Daoy (cell line): ENCODE measurements around the gene TGFB1I1. TPM values are rescaled to one million over a fixed set of nuclear protein-coding genes. Genes with fewer than 3 reads are reported as not detected.

ENCODE experiments used
- DNase-seq: peaks from one replicate; pipeline ENCODE4 v3.0.0-alpha.2; 2015; ENCODE audit warnings: low read depth
- total RNA-seq: library from RNA; depleted of rRNA; stranded (reverse); fragments of >200 nt; shearing (Covaris generic); gene quantifications from 2 replicates; pipeline ENCODE4 v1.2.3, GENCODE V29; 2014

The TGFB1I1 gene
- total RNA-seq, 1 experiment from 2014 or later: 20.7 TPM

DNA sequence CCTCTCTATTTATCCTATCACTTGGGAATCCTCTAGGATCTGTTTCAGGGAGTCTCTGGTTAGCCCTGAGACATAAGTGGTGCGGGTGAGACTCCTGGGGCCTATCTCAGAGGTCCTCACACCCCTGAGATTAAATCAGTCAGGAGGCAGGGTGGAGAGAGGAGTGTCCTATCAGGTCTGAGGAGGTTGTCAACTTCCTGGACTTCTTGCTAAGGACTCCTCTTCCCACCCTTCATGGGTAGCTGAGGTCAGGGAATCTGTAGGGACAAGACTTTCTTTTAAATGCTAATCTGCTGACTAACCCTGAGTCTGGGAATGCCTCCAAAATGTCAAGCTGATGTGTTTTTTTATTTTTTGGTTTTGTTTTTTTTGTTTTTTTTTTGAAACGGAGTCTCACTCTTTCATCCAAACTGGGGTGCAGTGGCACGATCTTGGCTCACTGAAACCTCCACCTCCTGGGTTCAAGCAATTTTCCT, 19.3 kb upstream of the TGFB1I1 start:
- peak; percentile 74 for DNase-seq

DNA sequence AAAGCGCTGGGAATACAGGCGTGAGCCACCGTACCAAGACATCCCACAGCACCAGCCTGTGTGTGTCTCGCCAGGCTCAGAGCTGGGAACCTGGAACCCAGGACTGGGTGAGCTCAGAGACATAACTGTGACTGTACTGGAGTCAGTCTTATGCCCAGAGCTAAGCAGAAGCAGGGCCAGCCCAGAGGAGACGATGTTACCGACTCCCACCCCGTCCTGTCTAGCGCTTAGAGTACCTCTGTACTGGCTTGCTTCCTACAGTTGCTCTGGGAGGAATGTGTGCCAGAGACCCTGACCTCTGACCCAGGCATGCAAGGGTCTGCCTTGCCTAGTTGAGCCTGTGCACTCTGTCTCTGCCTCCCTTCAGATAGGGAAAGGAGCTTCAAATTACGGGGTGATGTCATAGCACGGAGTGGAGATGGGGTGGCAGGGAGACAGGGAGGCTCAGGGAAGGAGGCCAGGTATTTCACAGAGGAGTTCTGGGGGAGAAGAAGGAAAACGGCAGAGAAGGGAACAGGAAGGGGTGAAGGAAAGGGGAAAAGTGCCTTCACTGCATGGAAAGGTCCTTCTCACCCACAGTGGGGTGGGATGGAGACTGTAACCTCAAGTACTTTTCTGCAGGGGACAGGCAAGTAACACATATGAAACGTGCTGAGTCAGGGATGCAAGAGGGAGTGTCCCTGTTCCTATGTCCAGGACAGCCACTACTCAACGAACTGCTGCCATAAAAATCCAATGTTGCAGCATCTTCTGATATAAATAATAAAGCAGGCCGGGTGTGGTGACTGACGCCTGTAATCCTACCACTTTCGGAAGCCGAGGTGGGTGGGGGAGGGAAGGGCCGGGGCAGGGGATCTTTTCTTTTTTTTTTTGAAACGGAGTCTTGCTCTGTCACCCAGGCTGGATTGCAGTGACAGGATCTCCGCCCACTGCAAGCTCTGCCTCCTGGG, 18.4 kb upstream of the TGFB1I1 start:
- DNase-seq: peak; percentile 36

DNA sequence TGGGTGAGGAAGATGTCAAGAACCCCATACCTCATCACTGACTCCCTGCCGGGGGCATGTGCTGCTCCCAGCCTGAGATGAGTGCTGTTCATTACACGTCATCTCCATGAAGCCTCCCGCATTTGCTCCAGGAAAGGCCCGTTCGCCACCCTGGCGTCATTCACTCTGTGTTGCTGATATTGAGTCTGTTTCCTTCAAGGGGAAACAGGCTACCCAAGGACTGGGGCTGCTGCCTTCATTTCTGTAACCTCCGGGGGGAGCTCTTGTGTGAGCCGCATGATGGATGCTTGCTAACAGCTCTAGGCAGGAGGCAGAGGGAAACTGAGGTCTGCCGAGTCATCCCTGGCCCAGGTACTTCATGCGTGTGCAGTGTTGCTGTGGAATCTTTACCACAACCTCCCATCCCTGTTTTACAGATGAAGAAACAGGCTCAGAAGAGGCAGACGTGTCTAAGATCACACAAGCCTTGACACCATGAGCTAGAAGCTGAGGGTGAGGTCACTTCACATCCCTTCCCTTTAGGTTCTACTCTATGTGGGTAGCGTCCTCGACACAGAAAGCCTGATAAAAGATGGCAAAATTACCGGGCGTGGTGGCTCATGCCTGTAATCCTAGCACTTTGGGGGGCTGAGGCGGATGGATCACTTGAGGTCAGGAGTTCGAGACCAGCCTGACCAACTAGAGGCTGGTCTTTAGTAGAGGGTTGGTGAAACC, 16.2 kb upstream of the TGFB1I1 start:
- DNase-seq: no peak

DNA sequence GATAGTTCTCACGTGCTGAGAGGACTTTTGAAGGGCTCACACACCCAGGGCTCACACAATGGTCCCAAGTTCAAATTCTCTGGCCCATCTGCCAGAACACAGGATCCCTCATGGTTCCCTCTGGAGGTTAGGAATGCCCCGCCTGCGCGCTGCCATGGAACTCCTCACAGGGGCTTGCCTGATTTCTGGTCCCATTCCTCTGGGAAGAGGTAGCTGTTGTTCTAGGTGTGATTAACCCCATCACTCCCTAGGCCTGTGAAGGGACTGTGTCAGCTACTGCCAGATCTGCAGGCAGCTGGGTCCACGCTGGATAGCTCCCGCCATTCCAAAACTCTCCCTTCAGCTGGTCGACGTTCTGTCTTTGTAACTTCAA, 15.0 kb upstream of the TGFB1I1 start:
- no peak for DNase-seq

DNA sequence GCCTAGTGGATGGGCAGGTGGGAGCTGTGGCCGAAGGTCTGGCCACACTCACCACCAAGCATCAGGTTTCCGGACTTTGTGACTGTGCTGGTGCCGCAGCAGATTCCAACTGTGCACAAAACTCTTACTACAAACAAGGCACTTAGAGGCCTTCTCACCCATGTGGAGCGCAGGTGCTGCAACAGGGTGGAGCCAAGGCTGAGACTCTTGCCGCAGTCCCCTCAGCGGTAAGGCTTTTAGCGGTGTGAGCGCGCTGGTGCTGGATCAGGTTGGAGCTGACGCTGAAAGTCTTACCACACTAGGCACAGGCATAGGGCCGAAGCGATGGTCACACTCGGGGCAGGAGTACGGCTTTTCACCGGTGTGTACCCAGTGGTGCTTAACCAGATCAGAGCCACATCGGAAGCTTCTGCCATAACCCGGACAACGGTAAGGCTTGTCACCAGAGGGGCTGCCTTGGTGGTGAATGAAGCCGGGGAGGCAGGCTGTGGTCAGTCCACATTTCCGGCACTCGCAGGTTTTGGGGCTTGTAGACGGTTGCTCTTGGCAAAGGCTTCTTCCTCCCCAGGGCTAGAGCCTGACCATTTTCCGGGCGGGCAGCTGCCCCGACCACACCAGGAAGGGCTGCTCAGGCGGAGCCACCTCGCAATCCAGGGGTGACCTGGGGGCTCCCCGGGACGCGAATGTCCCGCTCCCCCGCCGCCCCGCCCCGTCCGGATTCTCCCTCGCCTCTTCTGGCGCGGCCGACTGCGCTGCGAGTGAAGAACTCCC, 13.7 kb upstream of the TGFB1I1 start:
- DNase-seq: peak; percentile 60

DNA sequence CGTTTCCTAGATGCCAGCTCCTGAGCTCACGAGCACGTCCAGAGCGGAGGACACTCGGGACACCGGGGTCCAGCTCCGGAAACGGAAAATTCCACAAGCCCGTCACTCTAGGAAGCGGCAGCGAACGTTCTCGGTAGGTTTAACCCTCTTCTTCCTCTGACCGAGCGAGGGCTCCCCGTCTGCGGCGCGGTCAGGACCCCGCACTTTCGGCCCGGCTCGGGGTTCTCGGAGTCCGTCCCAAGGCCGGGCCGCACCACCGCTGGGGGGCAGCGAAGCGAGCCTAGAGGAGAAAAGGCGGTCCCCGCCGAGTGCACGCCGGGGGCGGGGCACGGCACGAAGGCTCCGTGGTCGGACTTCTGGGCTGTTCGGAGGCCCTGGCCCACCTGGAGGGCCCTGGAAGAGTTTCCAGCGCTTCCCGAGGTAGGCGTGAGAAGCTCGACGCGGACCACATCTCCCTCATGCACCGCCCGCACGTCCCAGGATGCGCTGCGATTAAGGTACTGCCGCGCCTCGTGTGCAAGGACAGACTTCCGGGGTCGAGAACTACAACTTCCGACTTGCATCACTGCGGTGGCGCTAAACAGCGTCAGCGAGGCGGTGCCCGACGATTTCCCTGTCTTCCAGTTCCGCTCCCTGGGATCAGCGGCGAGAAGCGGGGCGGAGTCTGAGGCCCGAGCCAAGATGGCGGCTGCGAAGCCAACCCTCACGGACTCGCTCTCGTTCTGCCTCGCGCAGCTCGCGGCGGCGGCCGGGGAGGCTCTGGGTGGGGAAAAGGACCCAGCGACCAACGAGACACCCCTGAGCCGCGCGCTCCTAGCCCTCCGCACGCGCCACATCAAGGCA, 12.9 kb upstream of the TGFB1I1 start, which contains the start of gene ARMC5:
ARMC5 (plus strand) TSS at position 658 of the 843 bp plus-strand sequence; CDS start at position 682, 24 bp downstream.
- peak; percentile 98 for DNase-seq

DNA sequence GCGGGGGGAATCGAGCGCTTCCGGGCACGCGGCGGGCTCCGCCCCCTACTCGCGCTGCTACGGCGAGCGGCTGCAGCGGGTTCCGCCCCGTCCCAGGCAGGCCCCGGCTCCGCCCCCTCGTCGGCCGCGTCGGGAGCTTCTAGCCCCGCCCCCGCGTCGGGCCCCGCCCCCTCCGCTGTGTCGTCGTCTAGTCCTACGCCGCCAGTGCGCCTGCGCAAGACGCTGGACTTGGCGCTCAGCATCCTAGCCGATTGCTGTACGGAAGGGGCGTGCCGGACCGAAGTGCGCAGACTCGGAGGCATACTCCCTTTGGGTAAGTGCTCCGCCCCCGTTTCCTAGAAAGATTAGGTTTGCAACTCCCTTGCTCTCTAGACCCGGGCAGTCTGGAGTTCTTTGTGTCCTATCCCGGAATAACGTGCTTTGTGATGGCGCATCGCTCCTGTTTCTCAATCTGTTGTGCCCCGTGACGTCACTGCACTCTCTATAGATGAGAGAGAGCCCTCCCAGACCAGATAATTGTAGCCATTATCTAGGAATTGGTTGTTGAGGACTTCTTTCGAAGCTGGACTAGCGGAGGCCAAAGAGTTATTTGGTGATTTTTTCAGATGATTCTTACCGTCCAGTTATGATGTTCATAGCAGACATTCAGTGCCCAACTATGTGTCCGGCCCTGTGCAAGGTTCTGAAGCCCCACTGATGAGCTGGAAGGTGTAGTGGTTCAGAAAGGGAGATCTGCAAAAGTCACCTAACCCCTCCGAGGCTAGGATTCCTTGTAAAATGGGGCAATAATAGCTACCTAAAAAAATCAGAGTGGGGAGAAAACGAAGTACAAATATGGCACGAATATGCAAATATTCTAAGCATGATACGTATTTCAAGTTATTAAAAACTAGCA, 12.0 kb upstream of the TGFB1I1 start:
- peak; percentile 99 for DNase-seq

DNA sequence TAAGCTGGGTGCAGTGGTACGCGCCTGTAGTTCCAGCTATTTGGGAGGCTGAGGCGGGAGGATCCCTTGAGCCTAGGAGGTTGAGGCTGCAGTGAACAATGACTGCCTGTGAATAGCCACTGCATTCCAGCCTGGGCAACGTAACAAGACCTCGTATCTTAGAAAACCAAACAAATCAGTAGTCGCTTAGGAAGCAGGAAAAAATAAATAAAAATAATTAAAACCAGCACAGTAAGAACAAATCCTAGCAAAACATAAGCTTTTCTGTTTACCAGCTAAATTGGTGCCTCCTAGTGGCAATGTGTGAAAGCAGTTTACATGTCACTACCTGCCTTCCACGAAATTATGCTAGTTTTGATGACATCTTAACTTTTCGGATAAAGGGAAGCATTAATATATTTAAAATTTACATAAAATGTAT, 11.4 kb upstream of the TGFB1I1 start:
- DNase-seq: no peak

DNA sequence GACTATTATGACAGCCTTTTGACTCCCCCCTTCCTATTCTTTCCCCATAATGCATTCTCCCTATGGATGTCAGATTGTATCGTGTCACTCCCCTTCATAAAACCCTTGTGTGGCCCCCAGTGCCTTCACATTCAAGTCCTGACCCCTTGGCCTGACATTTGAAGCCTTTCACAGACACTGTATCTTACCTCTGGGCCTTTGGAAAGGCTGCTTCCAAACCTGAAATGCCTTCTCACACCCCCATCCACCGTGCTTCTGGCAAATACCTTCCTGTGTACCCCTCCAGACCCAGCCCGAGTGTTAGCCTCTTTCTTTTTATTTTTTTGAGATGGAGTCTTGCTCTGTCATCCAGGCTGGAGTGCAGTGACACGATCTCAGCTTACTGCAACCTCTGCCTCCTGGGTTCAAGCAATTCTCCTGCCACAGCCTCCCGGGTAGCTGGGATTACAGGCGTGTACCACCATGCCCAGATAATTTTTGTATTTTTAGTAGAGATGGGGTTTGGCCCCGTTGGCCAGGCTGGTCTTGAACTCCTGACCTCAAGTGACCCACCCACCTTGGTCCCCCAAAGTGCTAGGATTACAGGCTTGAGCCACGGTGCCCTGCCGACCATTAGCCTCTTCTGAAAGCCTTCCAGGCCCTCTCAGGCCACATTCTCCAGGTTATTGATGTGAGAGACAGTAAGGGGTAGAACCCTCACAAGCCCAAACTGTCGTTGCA, 10.6 kb upstream of the TGFB1I1 start:
- no peak for DNase-seq

DNA sequence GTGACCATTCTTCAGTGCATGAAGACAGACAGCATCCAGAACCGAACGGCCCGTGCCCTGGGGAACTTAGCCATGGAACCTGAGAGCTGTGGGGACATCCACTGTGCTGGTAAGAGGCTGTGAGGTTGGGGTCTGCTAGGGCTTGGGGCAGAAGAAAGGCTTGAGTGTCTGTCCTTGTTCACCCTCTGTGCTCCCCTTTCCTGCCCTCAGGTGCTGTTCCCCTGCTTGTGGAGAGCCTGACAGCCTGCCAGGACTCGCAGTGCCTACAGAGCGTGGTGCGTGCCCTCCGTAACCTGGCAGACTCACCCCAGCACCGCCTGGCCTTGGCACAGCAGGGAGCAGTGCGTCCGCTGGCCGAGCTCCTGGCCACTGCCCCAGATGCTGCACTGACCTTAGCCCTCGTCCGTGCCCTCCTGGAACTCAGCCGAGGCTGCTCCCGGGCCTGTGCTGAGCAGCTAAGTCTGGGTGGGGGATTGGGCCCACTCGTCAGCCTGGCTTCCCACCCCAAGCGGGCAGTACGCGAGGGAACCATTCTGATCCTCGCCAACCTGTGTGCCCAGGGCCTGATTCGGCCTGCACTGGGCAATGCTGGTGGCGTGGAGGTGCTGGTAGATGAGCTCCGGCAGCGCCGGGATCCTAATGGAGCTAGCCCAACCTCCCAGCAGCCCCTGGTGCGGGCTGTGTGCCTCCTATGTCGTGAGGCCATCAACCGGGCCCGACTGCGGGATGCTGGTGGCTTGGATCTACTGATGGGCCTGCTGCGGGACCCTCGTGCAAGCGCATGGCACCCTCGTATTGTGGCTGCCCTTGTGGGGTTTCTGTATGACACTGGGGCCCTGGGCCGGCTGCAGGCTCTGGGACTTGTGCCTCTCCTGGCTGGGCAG, 9.8 kb upstream of the TGFB1I1 start:
- no peak for DNase-seq

DNA sequence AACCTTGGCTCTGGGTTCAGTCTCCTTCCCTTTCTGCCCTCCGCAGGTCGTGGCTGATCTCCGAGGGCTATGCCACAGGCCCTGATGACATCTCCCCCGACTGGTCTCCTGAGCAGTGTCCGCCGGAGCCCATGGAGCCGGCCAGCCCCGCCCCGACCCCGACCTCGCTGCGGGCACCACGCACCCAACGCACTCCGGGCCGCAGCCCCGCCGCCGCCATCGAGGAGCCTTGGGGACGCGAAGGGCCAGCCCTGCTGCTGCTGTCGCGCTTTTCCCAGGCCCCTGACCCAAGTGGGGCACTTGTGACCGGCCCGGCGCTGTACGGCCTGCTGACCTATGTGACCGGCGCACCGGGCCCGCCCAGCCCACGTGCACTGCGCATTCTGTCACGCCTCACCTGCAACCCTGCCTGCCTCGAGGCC, 7.6 kb upstream of the TGFB1I1 start:
- no peak for DNase-seq

DNA sequence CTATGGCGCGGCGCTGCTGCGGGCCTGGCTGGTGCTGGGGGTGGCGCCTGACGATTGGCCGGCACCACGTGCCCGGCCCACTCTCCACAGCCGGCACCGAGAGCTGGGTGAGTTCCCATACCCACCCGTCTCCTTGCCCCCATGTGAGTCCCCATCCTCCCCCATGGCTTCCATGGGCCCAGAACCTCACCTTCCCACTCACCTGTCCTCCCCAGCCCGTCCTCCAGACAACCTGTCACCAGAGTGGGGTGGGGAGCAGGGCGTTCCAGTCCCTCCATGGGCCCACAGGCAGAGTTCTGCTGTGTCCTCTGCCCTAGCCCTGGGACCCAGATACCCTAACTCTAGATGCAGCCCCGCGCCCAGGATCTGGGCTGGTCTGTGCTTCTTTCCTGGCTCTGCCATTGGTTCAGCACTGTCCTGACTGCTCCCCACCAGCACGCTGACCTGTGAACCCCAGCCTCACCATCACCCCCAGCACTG, 7.1 kb upstream of the TGFB1I1 start:
- DNase-seq: no peak

DNA sequence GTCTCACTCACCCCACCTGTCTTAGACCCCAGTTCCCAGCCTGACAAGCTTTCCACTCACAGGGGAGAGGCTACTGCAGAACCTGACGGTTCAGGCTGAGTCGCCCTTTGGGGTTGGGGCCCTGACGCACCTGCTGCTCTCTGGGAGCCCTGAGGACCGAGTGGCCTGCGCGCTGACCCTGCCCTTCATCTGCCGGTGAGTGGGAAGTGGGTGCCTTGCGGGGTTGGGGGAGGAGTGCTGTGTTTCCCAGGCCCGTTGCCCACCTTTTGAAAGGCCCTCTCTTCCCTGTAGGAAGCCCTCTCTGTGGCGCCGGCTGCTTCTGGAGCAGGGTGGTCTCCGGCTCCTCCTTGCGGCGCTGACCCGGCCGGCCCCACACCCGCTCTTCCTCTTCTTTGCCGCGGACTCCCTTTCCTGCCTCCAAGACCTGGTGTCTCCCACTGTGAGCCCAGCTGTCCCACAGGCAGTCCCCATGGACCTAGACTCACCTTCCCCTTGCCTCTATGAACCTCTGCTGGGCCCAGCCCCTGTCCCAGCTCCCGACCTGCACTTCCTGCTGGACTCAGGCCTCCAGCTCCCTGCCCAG, 6.1 kb upstream of the TGFB1I1 start:
- DNase-seq: no peak

DNA sequence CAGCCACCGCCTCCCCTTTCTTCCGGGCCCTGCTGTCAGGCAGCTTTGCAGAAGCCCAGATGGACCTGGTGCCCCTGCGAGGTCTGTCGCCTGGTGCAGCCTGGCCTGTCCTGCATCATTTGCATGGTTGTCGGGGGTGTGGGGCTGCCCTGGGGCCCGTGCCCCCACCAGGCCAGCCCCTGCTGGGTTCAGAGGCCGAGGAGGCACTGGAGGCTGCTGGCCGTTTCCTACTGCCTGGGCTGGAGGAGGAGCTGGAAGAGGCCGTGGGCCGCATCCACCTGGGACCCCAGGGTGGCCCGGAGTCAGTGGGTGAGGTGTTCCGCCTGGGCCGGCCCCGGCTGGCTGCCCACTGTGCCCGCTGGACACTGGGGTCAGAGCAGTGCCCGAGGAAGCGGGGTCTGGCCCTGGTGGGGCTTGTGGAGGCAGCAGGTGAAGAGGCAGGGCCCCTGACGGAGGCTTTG, 5.5 kb upstream of the TGFB1I1 start:
- DNase-seq: no peak

DNA sequence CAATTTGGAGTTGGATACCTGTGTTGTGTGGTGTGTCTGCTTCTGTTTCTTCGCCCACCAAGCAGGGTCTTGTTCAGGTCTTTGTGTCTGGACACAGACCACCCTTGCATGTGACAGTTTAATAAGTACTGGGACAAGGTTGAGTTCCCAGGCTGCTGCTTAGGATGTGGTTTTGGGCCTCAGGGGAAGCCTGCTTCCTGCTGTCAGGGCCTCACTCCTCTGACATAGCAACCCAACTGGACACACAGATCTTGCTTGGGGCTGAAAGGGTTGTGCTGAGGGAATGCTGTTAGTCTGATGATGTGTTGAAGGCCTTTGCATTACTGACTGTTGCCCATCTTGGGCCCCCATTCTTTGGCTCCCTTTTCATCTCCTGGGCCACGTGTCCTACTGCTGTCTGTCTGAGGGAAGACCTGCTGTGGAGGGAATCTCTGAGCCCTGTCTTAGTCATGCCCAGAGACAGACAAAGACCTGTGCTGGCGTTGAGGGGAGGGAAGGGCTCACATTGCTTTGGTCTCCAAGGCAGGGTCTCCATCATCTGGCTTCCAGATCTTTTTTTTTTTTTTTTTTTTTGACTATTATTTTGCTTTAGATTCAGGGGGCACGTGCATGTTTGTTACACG, 4.7 kb upstream of the TGFB1I1 start:
- DNase-seq: peak; percentile 55

DNA sequence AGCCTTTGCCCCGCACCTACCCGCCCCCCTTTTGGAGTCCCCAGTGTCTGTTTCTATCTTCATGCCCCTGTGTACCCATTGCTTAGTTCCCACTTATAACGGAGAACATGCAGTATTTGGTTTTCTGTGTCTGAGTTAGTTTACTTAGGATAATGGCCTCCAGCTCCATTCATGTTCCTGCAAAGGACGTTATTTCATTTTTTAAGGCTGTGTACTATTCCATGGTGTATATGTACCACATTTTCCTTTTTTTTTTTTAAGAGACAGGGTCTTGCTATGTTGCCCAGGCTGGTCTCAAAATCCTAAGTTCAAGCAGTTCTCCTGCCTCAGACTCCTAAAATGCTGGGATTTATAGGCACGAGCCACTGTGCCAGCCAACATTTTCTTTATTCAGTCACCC, 4.1 kb upstream of the TGFB1I1 start:
- no peak for DNase-seq

DNA sequence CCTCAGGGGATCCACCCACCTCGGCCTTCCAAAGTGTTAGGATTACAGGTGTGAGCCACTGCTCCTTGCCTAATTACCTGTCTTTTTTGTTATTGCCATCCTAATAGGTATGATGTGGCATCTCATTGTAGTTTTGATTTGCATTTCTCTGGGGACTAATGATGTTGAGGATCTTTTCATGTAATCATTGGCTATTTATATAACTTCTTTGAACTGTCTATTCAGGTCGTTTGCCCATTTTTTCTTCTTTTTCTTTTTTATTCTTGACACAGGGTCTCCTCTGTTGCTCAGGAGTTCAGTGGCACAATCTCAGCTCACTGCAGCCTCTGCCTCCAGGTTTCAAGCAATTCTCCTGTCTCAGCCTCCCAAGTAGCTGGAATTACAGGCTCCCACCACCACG, 1.3 kb upstream of the TGFB1I1 start:
- no peak for DNase-seq
